ENCODE measurements around the gene FARP1. TPM values are rescaled to one million over a fixed set of nuclear protein-coding genes. Genes with fewer than 3 reads are reported as not detected.

The FARP1 gene
- polyA plus RNA-seq, 4 donors = 222 to 270 (median 241) TPM

DNA sequence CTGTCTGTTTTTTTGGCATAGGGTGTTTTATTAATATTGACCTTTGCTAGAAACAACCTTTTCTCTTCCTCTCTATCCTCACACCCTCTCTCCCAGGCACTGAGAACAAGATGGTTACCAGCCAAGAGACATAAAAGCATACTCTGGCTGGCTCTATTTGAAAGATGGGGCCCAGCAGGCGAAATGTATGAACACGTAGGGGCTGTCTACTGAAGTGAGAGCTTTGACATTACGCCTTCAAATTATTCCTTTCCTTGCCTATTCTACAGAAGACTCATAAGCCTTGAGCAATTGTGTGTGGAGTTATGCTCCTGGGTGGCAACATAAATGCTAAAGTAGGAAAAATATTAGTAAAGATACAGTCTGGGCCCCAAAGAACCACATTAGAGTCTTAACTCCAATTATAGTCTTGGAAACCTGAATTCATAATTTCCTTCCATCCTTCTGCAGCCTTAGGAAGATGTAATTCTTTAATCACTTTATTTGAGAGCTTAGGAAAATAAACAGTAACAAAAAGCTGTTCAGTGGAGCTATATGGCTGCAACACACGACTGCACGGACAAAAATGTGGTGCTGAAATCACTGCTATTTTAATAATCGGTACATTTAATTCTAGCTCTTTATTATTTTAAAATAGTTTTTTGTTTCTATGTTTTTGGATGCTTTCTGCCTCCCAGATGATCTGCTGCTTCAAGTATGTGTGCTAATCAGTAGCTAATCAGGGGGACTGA lies 156.5 kb downstream of the FARP1 start:
- DNase-seq (ENCODE audit: low read depth in 4 of 4, low spot score in 2 of 4) = no peak

DNA sequence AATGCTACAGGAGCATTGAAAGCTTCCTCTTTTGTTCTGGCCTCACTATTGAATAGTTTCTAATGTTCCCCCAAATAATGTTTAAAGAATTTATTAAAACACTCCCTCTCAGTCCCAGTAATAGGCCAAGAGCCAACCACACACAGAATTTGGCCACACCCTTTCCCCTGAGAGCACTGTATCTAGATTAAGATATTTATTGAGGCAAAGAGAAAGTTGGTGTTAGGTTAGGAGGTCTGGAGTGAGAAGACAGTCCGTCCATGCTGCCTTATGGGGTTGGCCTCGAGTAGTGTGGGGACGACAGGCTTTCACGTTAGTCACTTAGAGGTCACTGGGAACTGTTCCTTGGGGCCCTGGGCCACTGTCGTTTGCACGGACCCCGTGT lies 157.1 kb downstream of the FARP1 start:
- DNase-seq (ENCODE audit: low read depth in 4 of 4, low spot score in 2 of 4) = no peak

DNA sequence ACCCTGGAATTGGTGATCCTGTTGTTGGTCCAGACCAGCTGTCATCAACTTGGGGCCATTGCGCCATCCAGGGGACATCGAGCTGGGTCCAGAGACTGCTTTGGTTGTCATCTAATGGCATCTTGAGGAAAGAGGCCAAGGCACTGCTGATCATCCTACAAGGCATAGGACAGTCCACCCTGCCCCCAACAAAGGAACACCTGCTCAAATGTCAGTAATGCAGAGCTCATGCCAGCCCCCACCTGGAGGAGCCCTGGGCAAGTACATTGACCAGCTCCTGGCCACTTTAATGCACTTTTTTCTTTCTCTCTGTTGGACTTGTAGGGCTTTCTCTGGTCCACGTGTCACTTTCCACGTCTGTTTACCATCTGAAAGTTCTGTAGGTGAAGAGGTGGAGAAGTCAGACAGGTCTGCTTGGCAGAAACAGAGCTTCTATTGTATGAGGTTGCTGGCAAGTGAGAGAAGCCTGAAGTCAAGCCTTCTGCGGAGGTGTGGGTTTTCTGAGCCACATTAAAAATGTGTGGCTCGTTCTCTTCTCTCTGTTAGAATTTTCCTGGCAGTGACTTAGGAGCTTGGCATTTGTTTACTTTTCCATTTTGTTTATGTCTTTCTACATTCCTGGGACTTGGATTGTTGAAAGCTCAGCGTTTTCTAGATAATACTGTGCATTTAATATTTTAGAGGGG lies 158.2 kb downstream of the FARP1 start:
- no peak for DNase-seq (ENCODE audit: low read depth in 4 of 4, low spot score in 2 of 4)

DNA sequence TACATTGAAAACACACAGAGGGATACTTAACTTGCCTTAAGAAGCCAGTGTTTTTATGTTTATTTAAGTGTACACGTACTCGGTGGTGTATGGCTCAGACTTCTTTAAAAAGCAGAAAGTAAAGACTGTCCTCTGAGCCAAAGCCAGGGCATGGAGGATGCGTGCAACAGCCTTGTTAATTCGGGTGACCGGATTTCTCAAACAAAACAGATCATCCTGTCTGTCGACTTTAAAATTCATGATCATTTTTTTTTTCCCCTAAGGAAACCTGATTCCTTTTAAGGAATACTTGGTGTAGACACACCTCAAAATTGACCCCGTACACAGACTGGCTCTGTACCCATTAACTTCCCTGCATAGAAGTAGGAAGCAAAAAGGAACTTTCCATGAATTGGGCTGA lies 158.8 kb downstream of the FARP1 start:
- DNase-seq (ENCODE audit: low read depth in 4 of 4, low spot score in 2 of 4) = no peak

DNA sequence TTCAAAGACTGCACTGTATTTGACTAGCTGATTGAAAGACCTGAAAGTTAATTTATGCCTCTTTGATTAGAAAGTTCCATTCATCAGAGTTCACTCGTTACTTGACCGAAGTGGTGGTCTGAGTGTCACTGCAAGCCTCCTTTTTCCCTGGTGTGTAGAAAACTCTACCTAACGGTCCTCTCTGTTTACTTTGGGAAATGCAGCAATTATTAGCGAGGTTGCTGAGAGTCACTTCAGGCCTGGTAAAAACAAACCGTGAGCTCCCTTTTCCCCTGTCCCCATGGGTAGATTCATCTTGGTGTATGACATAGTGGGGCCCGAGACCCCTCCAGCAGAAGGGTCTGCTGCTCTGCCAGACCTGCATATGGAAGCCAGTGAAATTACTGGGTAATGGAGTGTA lies 161.0 kb downstream of the FARP1 start:
- DNase-seq (ENCODE audit: low read depth in 4 of 4, low spot score in 2 of 4) = no peak

DNA sequence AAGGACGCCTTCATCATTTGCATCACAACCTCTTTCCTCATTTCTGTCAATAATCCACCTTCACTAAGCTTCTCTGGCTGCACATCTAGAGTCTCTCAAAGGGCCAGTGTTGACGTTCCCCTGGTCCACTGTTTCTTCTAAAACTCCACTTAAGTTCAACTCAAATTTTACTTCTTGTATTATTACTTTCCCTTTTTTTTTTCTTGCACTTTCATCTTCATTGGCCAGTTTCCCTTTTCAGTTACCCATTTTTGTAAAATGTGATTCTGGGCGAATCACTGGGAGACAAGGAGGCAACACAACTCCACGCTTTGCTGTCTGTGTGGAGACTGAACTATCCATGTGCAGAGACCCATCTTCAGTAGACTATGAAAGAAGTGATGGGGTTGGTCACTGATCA lies 162.8 kb downstream of the FARP1 start:
- DNase-seq (ENCODE audit: low read depth in 4 of 4, low spot score in 2 of 4) = no peak

DNA sequence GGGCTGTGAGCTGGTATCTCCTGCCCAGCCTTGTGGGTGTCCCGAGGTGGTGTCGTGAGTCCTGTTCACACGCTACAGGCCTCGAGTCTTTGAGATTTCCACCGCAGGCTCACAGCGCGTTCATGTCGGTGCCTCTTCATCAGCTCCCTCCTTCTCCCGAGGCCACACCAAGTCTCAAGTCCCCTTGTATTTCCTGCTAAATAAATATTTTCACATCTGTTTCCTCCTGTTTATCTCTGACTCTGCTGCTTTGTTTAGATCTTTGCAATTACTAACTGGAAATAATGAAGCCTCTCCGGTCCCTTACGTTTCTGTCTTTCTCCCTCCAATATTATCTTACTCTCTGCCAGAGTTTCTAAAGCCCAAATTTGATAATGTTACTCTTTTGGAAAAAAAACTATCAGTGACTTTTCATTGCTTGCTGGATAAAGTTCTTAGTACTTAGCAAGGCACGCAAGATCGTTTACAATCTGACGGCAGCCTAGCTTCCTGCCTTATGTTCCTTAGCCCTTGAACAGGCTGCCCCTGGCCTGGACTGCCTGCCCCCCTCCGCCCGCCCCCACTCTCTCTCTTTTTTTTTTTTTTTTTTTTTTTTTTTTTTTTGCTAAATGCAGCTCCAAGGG lies 164.7 kb downstream of the FARP1 start:
- DNase-seq (ENCODE audit: low read depth in 4 of 4, low spot score in 2 of 4) = no peak

DNA sequence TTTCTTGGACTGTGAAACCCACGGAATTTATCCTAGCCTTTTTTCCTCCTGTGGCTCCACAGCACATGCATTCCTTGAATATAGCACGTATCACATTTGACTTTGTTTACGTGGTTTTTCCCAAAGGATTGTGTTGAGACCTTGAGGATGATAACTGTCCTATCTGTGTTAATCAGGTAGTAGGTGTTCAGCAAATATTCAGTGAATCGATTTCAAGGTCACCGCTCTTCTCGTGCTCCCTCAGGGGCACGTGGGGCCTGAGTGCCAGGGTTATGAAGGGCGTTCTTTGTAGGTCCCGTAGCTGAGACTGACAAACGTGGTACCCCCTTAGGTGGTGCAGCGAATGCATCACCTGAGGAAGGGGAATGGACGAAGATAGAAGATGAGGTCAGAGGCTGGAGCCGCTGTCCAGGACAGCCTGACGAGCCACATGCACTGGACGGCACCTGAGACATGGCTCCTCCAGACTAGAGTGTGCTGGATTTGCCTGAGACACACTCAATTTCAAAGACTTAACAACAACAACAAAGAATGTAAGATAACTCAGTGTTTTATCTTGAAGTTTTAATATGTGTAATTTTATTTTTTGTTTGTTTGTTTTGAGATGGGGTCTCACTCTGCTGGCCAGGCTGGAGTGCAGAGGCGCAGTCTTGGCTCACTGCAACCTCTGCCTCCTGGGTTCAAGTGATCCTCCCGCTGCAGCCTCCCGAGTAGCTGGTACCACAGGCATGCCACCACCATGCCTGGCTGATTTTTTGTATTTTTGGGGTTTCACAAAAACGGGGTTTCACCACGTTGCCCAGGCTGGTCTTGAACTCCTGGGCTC lies 165.4 kb downstream of the FARP1 start:
- no peak for DNase-seq (ENCODE audit: low read depth in 4 of 4, low spot score in 2 of 4)

DNA sequence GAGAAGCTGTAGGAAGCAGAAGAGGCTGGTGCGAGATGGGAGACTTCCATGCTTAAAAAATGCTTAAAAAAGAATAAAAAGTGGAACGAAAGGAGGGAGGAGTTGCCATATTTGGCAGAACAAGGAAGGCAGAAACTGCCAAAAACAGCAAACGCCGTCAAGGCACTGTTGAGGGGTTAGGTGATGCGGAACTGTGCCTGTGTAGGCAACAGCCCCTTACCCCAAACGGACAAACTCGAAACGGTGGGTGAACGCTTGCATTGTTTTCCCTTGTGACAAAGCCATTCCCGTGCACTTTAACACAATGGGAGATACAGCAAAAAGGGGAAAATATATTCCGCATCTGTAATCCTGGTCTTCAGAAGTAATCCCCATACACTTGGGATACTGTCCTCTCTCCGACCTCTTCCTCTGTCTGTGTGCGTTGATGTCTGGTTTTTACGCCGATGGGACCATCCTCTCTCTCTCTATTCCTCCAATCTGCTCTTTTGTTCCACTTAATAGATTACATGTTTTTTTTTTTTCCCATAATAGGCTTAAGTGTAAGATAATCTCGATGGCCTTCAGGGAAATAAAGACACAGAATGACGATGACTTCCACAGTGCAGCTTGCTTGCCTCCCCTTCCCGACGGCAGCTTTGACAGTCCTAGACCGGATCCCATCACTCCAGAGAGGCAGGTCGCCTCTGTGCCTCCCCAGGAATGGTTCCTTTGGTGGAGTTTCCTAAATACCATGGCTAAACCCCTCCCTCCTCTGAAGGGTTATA lies 166.9 kb downstream of the FARP1 start:
- DNase-seq (ENCODE audit: low read depth in 4 of 4, low spot score in 2 of 4) = no peak

DNA sequence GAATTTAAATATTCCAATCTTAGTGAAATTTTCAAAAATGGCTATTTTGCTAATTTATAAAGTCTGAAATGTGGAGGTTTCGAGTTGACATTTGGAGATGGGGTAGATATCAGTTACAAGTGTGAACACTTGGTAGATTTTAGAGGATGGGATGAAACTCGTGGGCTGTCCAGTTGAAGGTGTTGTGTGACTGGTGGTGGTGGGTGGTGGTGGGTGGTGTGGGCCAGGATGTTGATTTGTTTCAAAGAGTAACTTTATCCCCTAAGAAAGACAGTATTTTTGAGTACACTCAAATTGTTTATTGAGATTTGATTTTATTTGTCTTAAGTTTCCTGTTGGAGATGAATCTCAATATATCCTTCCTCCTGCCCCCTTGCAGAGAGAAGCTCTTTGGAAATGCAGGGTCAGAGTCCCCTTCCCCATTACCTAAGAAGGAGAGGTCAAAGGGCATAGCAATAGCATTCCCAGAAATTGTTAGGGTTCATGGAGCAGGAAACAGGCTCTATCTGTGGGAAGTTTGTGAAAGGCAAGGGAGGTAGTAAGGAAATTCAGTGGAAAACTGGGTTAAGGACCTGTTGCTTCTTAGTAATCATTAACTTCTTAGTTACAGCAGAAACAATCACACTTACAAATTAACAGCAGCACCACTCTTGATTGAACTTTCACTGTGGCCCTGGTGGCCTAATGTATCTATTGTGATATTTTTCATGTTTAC lies 167.7 kb downstream of the FARP1 start:
- DNase-seq (ENCODE audit: low read depth in 4 of 4, low spot score in 2 of 4) = no peak

DNA sequence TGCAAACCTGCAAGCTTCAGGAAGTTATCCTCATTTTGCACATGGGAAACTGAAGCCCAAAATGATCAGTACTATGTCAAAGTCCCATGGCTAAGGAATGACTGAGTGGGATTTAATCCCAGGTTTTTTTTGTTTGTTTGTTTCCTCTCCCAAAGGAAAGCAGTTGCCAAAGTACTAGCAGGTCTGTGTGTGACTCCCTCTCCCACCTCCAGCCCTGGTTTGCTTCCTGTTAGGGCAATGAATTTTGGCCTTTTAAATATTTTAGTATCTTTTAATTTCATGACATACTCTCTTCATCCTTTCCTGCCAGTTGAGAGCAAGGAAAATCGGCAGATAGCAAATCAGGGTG lies 168.3 kb downstream of the FARP1 start:
- no peak for DNase-seq (ENCODE audit: low read depth in 4 of 4, low spot score in 2 of 4)

DNA sequence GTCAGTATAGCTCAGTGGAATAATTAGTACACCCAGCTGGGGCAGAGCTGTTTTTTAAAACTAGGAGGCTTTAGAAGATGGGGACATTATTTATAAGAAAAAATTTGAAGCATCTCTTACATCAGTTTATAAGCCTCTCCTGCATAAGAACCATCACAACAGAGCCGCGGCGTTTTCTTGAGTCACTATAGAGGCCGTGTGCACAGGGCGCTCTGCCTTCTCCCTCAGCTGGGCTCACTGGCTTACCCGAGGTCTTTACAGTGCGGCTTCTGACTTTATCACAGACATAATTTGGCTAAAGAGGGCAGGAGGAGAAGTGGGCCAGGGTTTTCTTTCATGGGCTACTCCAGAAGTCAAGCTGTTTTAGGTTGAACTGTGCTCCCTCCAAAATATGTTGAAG lies 169.7 kb downstream of the FARP1 start:
- no peak for DNase-seq (ENCODE audit: low read depth in 4 of 4, low spot score in 2 of 4)

DNA sequence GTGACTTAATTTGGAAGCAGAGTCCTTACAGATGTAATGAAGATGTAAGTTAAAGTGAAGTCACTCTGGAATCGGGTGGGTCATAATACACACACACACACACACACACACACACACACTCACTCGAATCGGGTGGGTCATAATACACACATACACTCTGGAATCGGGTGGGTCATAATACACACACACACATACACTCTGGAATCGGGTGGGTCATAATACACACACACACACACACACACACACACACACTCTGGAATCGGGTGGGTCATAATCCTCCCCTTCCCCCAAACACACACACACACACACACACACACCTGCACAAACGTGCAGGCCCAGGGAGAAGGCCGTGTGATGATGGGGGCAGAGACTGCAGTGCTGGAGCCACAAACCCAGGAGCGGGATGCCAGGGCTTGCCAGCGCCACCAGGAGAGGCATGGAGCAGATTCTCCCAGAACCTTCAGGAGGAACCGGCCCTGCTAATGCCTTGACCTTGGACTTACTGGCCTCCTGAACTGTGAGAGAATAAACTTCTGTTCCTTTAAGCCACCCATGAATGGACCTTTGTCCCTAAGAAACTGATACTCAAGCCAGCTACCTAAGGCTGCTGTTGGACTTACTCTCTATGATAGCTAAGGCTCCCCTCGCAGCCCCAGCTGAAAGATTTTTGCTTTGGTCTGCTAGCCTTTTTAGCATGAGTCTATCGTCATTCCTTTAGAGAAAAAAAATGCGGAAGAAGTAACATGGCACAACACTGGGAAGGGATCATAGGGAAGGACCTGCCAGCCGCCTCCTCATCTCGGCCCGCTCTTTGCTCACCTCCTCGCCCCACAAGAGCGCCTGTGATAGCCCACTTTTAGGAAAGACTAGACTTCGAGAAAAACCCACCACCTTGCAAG lies 170.4 kb downstream of the FARP1 start:
- no peak for DNase-seq (ENCODE audit: low read depth in 4 of 4, low spot score in 2 of 4)

DNA sequence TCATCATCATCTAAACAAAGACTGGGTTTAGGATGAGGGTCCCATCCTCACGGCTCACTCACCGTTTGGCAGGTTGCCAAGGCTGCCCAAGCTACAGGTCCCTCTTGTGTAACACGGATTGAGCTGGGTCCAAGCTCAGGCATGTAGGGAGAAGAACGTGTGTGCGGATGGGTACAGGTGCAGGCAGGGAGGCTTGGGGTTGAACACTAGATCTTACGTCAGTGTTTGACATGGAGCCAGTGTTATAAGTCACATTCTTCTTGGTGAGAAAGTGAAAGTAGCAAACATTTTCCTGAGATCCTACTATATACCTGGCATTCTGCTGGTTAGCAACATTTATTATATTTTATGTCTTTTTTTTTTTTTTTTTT lies 171.0 kb downstream of the FARP1 start:
- DNase-seq (ENCODE audit: low read depth in 4 of 4, low spot score in 2 of 4) = no peak

DNA sequence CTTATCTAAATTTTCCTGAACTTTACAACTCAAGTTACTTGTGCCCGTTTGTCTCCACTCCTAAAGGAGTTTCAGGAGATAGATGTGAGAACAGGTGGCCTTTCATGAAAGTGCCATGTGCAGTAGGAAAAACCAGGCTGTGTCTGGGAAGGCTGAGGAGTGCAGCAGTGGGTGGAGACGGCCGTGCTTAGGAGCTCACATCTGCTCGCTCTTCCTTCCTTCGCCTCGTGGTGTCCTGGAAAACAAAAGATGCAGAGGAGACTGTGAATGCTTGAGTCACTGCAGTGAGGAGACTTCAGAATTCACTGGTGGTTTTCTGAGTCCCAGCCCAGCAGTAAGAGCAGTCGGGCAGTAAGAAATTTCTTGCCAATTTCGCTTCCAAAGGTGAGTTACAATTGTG lies 172.6 kb downstream of the FARP1 start:
- DNase-seq (ENCODE audit: low read depth in 4 of 4, low spot score in 2 of 4) = no peak

DNA sequence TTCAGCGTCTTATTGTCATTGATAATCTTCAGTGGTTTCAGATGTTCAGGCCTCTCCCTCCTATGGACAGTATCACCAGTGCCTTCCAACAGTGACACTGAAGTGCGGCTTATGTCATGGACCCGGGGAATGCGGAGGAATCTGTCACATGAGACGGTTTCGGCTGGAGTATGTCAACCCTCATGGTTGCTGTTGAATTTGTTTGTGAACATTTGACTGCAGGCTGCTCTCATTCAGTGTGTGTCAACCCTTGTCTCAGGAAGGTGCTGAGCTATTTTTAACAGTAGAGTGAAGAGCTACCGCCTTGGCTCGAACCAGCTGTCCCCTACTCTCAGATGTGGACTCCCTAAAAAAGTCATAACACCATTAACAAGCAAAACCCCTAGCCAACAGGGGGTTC lies 173.0 kb downstream of the FARP1 start:
- no peak for DNase-seq (ENCODE audit: low read depth in 4 of 4, low spot score in 2 of 4)

DNA sequence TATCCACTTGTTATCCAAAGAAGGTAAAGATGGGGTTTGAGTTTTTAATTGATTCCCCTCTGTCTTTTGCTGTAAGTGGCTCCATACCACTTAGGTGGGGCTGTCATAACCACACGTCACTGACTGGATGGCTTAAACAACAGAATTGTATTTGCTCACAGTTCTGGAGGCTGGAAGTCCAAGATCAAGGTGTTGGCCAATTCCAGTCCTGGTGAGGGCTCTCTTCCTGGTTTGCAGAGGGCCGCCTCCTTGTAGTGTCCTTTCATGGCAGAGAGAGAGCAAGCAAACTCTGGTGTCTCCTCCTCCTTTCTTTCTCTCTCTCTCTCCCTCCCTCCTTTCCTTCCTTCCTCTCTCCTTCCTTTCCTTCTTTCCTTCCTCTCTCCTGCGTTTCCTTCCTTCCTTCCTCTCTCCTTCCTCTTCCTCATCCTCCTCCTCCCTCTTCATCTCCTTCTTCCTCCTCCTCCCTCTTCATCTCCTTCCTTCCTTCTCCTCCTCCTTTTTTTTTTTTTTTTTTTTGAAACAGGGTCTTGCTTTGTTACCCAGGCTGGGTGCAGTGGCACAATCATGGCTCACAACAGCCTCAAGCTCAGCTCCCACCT lies 174.8 kb downstream of the FARP1 start:
- no peak for DNase-seq (ENCODE audit: low read depth in 4 of 4, low spot score in 2 of 4)

DNA sequence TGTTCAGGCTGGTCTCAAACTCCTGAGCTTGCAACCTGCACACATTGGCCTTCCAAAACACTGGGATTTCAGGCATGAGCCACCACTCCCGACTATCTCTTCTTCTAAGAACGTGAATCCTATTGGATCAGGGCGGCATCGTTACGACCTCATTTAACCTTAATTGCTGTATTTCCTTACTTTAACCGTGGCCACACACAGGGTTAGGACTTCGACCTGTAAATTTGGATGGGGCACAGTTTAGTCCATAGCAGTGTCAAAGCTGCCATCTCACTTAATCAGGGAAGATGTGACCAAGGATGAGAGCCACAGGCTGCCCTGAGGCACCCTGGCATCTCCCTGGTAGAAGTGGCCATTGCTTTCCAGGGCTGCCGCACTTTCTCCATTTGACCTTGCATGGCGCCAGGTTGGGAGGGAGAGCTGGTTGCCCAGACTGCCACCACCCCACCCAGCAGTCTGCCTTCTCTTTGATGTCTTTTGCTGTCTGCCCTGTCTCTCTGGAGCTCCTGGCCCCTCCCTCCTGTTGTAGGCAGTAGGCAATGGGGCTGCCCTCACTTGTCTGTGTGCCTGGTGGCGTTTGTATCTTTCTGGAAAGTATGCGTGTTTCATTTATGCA lies 175.5 kb downstream of the FARP1 start:
- no peak for DNase-seq (ENCODE audit: low read depth in 4 of 4, low spot score in 2 of 4)
